Peyer's patch (tissue), 4 donors: ENCODE measurements around the gene LACC1. TPM values are rescaled to one million over a fixed set of nuclear protein-coding genes. Genes with fewer than 3 reads are reported as not detected.

ENCODE experiments used
- DNase-seq, 3 donors: peaks; one replicate each; pipeline ENCODE4 v3.0.0-alpha.2; 2017 to 2019
- H3K27ac ChIP-seq, 4 donors: fragments of 200-600 bp; sonication (generic); one replicate each; pipeline ENCODE4 v1.5.1; 2016 to 2019
- H3K27me3 ChIP-seq, 2 donors: fragments of 200-600 bp; sonication (generic); one replicate each; pipeline ENCODE4 v1.5.1; 2019
- H3K36me3 ChIP-seq, 3 donors: fragments of 200-600 bp; sonication (generic); one replicate each; pipeline ENCODE4 v1.5.1; 2016 to 2019
- H3K4me1 ChIP-seq, 4 donors: fragments of 200-600 bp; sonication (generic); one replicate each; pipeline ENCODE4 v1.5.1; 2016 to 2019
- H3K4me3 ChIP-seq, 4 donors: fragments of 200-600 bp; sonication (generic); 1 replicate in 3 of 4; 2 replicates in 1 of 4; pipeline ENCODE4 v1.5.1; 2016 to 2019; ENCODE audit warnings: mild to moderate bottlenecking in 1 of 4
- H3K9me3 ChIP-seq, 4 donors: fragments of 200-600 bp; sonication (generic); one replicate each; pipeline ENCODE4 v1.5.1; 2016 to 2019; ENCODE audit warnings: mild to moderate bottlenecking in 1 of 4
- POLR2A ChIP-seq, 2 donors: fragments of 450-650 bp; IDR thresholded peaks; one replicate each; pipeline ENCODE4 v1.5.1; 2017; ENCODE audit warnings: antibody characterized with exemption in 2 of 2, mild to moderate bottlenecking in 2 of 2, moderate library complexity in 2 of 2
- total RNA-seq, 4 donors: library from RNA; depleted of rRNA; stranded (reverse); fragments of >200 nt; gene quantifications; one replicate each; pipeline ENCODE4 v1.1.0, GENCODE V29; 2016
- TF ChIP-seq, protein P1 (sequence below), 6 experiments: fragments of 450-650 bp in 4 of 6; fragments of 200-600 bp in 2 of 6; sonication (generic) in 1 of 6; IDR thresholded peaks; one replicate each; pipeline ENCODE4 v1.5.1; 2017 to 2019; ENCODE audit warnings: antibody characterized with exemption in 6 of 6, mild to moderate bottlenecking in 3 of 6, moderate library complexity in 1 of 6

LACC1 gene
- total RNA-seq, 4 donors from 2014 or later, result 7.9 to 24.8 (median 17.4) TPM

GRCh38 chr13:43942286-43942685, 62.6 kb downstream of the LACC1 start:
- Histone ChIP-seq H3K4me3 (no peak overlapping the region), H3K27me3 (no peaks in the 10 kb centered on the region), H3K36me3 (no peaks in the 10 kb centered on the region), H3K27ac (no peak overlapping the region), H3K9me3 (no peaks in the 10 kb centered on the region), H3K4me1 (no peaks in the 10 kb centered on the region)
- DNase-seq, result no peak
- TF ChIP-seq POLR2A (IDR thresholded peaks at IDR 0.05), result no peak
- TF ChIP-seq, protein P1, sequence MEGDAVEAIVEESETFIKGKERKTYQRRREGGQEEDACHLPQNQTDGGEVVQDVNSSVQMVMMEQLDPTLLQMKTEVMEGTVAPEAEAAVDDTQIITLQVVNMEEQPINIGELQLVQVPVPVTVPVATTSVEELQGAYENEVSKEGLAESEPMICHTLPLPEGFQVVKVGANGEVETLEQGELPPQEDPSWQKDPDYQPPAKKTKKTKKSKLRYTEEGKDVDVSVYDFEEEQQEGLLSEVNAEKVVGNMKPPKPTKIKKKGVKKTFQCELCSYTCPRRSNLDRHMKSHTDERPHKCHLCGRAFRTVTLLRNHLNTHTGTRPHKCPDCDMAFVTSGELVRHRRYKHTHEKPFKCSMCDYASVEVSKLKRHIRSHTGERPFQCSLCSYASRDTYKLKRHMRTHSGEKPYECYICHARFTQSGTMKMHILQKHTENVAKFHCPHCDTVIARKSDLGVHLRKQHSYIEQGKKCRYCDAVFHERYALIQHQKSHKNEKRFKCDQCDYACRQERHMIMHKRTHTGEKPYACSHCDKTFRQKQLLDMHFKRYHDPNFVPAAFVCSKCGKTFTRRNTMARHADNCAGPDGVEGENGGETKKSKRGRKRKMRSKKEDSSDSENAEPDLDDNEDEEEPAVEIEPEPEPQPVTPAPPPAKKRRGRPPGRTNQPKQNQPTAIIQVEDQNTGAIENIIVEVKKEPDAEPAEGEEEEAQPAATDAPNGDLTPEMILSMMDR (IDR thresholded peaks at IDR 0.05), result no peak

Other genes with a start within 250 kb of the LACC1 start
- gene ENOX1, start 92.9 kb upstream of the LACC1 start, total RNA-seq, result under 1 TPM in 3 of 4 donors, not detected in 1; 0.27 to 0.83 (median 0.53) TPM
- 1 to 10 TPM; 2.5 to 6.7 (median 4.4) TPM for gene CCDC122, start 164 bp upstream of the LACC1 start, total RNA-seq